ENCODE results near the gene GINS3.

DNA sequence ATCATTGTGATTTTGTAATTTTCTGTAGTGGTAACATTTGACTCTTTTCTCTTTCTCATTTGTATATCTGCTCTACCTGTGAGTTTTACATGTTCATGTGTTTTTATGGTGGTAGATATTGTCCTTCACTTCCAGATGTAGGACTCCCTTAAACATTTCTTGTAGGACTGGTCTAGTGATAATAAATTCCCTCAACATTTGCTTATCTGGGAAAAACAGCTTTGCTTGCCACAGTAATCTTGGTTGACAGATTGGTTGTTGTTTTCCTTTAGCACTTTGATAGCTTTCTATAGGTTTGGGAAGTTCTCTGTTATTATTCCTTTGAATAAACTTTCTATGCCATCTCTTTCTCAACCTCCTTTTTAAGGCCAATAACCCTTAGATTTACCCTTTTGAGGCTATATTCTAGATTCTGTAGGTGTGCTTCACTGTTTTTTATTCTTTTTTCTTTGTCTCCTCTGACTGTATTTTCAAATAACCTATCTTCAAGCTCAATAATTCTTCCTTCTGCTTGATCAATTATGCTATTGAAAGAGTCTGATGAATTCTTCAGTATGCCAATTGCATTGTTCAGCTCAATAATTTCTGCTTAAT, 32.1 kb upstream of the GINS3 start:
- no peak for TF ChIP-seq POLR2AphosphoS5 (IDR thresholded peaks at IDR 0.05)
- TF ChIP-seq CTCF (IDR thresholded peaks at IDR 0.05 in 8 of 11, conservative IDR thresholded peaks at IDR 0.05 in 3 of 11) = no peak

Data from spleen (tissue), 7 donors.